GM10248 (cell line): ENCODE data around the gene LDHAL6B.

Experiments
- CTCF ChIA-PET: fragments of 300-600 bp; sonication (Branson Sonifier 250); formaldehyde crosslinking; extraction: SDS; loops from one replicate; lab custom pipeline; 2021; ENCODE audit warnings: antibody characterized with exemption; lab: Yijun Ruan, JAX
- POLR2A ChIA-PET: fragments of 350-650 bp; sonication (Branson Sonifier 250); formaldehyde crosslinking; extraction: SDS; loops from one replicate; lab custom pipeline; 2020; ENCODE audit warnings: antibody characterized with exemption; lab: Yijun Ruan, JAX
- DNase-seq: peaks from one replicate; pipeline ENCODE4 v3.0.0; 2012; ENCODE audit errors: extremely low spot score
- TF ChIP-seq, protein P1 (sequence below): IDR thresholded peaks from 2 replicates; pipeline ENCODE4 v1.5.1; 2012; ENCODE audit warnings: mild to moderate bottlenecking, low read depth; ENCODE audit errors: extremely low read depth, missing control alignments, control extremely low read depth

The LDHAL6B gene

DNA sequence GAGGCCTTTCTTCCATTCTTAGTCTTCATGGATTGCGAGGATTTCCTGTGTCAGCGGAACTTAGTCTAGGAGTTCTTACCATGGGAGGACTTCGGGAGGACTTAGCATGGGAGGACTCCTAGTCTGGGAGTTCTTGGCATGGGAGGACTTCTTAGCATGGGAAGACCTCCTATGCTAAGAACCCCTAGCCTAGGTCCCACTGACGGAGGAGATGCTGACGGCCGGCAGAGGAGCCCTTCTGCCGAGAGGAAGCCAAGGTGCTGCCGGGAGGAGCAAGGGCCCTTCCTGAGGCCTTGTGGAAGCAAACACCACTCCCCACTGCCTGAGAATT lies 35.6 kb upstream of the LDHAL6B start:
- ChIA-PET POLR2A (no interaction called here), CTCF (interaction anchor here (1.3 to 1.9 kb wide), 3 partner anchors 33 to 331 kb away, joined by 3 to 5 read pairs (median 4); no protein-coding TSS in a partner anchor)
- no peak for DNase-seq
- TF ChIP-seq, protein P1, sequence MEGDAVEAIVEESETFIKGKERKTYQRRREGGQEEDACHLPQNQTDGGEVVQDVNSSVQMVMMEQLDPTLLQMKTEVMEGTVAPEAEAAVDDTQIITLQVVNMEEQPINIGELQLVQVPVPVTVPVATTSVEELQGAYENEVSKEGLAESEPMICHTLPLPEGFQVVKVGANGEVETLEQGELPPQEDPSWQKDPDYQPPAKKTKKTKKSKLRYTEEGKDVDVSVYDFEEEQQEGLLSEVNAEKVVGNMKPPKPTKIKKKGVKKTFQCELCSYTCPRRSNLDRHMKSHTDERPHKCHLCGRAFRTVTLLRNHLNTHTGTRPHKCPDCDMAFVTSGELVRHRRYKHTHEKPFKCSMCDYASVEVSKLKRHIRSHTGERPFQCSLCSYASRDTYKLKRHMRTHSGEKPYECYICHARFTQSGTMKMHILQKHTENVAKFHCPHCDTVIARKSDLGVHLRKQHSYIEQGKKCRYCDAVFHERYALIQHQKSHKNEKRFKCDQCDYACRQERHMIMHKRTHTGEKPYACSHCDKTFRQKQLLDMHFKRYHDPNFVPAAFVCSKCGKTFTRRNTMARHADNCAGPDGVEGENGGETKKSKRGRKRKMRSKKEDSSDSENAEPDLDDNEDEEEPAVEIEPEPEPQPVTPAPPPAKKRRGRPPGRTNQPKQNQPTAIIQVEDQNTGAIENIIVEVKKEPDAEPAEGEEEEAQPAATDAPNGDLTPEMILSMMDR = no peak

DNA sequence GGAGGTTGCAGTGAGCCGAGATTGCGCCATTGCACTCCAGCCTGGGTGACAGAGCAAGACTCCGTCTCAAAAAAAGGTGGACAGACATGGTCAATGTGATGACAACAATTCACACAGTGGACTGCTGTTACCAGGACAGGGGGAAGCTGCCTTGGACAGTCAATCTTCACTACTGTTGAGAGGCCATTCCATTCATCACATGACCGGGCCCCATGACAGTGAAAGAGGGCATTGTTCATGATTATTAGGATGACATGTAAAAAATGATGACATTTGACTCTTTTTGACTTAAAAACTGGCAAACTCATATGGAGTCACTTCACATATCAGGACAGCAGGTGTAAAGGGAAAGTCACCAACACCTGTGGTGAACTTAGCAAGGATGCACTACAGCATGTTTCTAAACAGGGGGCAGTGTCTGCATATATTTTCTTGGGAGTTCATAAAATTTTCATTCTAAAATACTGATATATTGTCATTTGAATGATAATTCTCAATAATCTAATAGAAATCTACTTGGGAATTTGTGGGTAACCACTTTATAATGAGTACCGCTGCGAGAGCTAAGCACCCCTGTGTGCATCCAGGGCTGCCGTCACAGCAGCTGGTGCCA lies 34.2 kb upstream of the LDHAL6B start:
- ChIA-PET POLR2A (no interaction called here), CTCF (interaction anchor here (0.9 kb wide), 1 partner anchor 328 kb away, joined by 3 read pairs; no protein-coding TSS in a partner anchor)
- DNase-seq = no peak
- TF ChIP-seq, protein P1 = no peak

DNA sequence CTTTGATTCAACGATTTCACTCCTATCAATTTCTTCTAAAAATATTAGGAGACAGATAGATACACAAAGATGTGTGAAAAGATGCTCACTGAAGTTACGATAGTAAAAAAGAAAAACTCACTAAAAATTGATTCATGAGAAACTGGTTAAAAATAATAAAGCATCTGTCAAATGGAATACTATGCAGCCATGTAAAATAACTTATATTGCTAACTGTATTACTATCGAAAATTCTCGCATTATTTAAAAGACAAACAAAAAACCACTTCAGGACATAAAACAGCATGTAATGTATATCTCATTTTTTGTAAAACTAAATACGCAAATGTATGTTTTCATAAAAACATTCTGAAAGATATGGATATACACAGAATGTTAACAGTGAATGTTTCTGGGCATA lies 33.4 kb upstream of the LDHAL6B start:
- POLR2A ChIA-PET = no interaction called here

DNA sequence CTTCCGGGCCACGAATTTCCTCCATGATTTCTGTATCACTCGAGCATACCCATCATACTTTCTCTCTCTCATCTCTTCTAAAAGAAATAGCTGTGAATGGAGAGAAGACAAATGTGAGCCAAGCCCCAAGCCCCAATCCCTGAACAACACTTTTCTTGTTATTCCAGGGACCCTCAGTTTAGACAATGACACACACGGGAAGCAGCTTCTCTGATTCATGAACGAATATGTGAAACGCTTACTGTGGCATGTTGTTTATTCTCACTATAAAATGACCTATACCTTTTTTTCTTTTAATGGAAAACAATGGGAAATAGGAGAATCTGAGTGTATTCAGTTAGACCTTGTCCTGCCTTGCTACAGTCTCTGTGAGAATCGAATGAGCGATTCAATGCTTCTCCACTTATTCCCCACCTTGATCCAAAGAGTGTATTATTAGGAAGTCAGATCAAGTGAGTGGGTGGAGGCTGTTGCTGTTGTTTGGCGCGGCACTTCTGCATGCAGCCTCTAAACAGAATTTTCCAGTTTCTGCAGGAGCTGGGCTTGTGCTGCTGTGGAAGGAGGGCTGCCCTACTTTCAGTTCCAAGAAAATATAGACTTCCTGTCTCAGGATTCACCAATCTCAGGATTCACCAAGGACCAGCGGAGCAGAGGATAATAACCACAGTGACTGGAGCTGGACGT lies 32.4 kb upstream of the LDHAL6B start:
- ChIA-PET CTCF (interaction anchor here (0.8 to 2.3 kb wide), 9 partner anchors 9 to 326 kb away, joined by 3 to 12 read pairs (median 4); no protein-coding TSS in a partner anchor), POLR2A (no interaction called here)
- TF ChIP-seq, protein P1 = no peak
- DNase-seq = no peak

More for the DNA sequence above, 33.4 kb upstream of the LDHAL6B start:
- DNase-seq = no peak
- TF ChIP-seq, protein P1 = no peak
- CTCF ChIA-PET = interaction anchor here (0.9 to 2.3 kb wide), 5 partner anchors 15 to 328 kb away, joined by 3 to 6 read pairs (median 4); no protein-coding TSS in a partner anchor

DNA sequence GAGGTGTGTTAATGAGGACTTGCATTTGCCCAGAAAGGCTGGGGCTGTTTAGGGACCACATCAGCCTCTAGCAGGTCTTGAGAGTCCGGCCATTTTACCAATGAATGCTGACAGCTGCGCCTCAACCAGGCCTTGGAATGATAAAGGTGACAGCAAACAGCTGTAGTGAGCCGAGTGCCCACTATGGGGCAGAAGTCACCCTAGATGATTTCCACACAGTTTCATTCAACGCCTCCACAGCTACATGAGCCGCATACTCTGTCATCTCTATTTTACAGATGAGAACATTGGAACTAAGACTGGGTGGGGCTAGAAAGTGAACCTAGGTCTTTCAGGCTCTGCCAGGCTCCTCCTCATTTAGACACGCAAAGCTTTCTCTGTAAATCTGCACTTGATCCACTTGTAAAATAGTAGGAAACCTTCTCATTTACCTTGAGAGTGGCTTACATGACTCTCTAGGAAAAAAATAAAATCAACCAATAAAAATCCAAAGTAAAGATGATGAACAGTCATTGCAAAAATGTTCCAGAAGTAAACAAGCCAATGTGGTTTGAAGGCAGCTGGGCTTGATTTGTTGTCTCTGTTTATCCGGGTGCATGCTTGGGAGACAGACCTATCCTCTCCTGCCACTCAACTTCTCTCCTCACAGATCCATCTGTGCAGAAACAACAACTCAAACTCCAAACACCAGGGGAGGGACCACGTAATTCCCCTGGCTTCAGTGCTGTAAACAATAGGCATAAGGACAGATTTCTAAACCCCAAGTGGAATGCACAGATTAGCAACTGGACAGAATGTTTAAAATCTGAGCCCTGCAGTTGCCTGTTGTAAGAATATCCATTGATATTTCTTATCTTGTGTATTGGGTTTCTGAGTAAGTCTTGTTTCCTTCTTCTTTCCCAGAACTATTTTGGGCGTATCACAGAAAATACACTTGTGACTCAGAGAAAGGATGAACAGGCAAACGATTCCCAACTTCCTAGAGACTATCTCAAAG lies 31.5 kb upstream of the LDHAL6B start:
- CTCF ChIA-PET = interaction anchor here (0.9 to 2.3 kb wide), 7 partner anchors 10 to 326 kb away, joined by 3 to 12 read pairs (median 4); no protein-coding TSS in a partner anchor

More for the DNA sequence above, 31.5 kb upstream of the LDHAL6B start:
- POLR2A ChIA-PET = no interaction called here
- TF ChIP-seq, protein P1 = peak; percentile 28
- DNase-seq = peak; percentile 47
